ENCODE results near the gene KRT38.
"Not testable (repeated sequence)": the region's sequence is repeated elsewhere in the genome, so short reads cannot be mapped to it uniquely, and the experiment has no call there.

Gene KRT38

DNA sequence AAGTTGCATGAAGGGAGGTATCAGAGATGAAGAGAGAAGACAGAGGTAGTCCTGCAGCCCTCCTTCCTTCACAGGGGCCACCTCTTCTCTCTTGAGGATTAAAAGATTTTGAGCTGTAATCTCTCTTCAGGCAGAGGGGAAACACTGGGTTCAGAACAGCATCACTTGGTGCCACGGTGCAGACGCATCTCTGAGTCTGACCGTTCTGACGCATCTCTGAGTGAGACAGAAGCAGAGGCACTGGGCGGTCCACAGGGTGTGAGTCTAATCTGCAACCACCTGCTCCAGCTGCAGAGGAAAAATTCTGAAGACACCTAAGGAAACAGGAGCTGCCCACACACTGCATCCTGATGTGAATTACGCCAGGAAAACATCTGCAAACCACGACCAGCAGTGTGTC lies 11.1 kb downstream of the KRT38 start:
- peaks cover 14% of the 10 kb centered on the region for H3K9me3 ChIP-seq (ENCODE audit: severe bottlenecking)
- no peak overlapping the region for H3K27ac ChIP-seq
- no peak for DNase-seq
- H3K4me3 ChIP-seq (ENCODE audit: low read depth, low read length), result no peak overlapping the region
- H3K36me3 ChIP-seq, result no peaks in the 10 kb centered on the region
- TF ChIP-seq, protein P1, sequence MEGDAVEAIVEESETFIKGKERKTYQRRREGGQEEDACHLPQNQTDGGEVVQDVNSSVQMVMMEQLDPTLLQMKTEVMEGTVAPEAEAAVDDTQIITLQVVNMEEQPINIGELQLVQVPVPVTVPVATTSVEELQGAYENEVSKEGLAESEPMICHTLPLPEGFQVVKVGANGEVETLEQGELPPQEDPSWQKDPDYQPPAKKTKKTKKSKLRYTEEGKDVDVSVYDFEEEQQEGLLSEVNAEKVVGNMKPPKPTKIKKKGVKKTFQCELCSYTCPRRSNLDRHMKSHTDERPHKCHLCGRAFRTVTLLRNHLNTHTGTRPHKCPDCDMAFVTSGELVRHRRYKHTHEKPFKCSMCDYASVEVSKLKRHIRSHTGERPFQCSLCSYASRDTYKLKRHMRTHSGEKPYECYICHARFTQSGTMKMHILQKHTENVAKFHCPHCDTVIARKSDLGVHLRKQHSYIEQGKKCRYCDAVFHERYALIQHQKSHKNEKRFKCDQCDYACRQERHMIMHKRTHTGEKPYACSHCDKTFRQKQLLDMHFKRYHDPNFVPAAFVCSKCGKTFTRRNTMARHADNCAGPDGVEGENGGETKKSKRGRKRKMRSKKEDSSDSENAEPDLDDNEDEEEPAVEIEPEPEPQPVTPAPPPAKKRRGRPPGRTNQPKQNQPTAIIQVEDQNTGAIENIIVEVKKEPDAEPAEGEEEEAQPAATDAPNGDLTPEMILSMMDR (IDR thresholded peaks at IDR 0.05; ENCODE audit: low read depth, low read length), result no peak
- H3K27me3 ChIP-seq (ENCODE audit: insufficient read depth, low read depth, severe bottlenecking), result peaks cover 99% of the 10 kb centered on the region

DNA sequence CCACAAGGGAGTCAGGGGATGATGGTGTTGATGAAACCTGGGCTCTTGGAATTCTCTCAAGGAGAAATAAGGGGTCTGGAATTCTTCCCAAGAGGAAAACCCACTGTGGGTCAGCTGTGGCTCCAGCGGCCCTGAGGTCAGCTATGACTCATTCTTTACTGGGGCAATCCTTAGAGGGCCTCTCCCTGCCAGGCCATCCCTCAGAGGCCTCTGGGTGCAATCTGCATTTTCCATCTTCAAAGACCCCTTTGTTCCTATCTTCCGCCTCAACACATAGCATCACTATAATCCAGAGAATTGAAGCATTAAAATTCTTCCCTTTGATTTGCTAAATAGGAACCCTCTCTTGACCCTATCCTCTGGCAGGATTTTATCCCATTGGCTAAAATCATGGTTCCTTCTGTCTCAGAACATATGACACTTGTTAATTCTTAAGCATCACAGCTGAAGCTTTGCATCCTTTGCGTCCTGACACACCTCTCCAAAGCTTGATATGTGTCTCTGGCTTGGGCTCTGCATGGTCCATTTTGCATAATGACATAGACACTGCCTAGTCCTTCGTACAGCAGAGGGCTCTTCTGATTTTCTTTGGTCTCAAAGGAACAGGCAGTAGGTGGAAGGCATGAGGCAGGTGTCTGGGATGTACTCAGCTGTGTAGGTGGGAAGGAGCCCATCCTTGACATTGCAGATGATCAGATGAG lies 12.0 kb downstream of the KRT38 start:
- Histone ChIP-seq H3K9me3 (ENCODE audit: severe bottlenecking) (peaks cover 15% of the 10 kb centered on the region), H3K4me3 (ENCODE audit: low read depth, low read length) (no peak overlapping the region), H3K27ac (no peak overlapping the region), H3K27me3 (ENCODE audit: insufficient read depth, low read depth, severe bottlenecking) (peaks cover 99% of the 10 kb centered on the region), H3K36me3 (no peaks in the 10 kb centered on the region)
- TF ChIP-seq, protein P1 (IDR thresholded peaks at IDR 0.05; ENCODE audit: low read depth, low read length), result no peak
- DNase-seq, result no peak

DNA sequence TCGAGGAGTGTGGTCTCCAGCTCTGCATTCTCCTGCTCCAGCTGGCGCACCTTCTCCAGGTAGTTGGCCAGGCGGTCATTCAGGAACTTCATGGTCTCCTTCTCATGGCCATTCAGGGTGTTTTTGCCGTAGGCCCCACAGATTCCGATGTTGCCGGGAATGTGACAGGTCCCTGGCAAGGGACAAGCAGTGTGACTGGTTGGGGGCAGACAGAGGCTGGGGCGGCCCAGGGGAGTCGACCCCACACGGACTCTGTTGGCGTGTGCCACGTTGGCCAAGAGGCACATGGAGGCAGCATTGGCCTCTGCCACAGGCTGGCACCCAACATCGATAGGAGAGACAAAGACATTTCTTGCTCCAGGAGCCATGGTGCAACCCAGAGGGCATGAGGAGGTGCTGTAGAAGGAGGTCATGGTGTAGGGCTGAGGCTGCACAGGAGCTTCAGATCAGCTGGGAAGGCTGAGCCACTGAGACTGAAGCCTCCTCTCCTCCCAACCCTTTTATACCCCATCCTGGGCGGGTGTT lies 16.6 kb downstream of the KRT38 start, which contains the start of gene KRT37:
KRT37 (minus strand) TSS at position 475 of the 525 bp plus-strand sequence; CDS start at position 413, 62 bp downstream.
- DNase-seq, result no peak
- TF ChIP-seq, protein P1 (IDR thresholded peaks at IDR 0.05; ENCODE audit: low read depth, low read length), result no peak
- no peaks in the 10 kb centered on the region for H3K36me3 ChIP-seq
- H3K27me3 ChIP-seq (ENCODE audit: insufficient read depth, low read depth, severe bottlenecking), result peaks cover 100% of the 10 kb centered on the region
- H3K9me3 ChIP-seq (ENCODE audit: severe bottlenecking), result peaks cover 18% of the 10 kb centered on the region
- no peak within 1 kb of the TSS for H3K4me3 ChIP-seq (ENCODE audit: low read depth, low read length)
- no peak within 1 kb of the TSS for H3K27ac ChIP-seq

DNA sequence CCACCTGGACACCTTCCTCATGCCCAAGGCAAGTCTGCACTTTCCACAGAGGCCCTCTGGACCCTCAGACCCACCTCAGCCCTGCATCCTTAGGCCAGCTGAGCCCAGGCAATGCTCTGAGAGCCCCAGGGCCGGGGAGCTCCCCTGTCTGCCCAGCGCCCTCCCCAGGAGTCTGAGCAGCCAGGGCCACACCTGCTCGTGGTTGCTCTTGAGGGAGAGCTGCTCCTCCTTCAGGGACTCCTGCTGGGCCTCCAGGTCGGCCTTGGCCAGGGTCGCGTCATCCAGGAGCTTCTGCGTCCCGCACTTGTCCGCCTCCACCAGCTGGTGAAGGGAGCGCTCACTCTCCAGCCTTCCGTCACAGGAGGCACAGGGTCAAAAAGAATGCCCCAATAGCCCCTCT lies 18.2 kb downstream of the KRT38 start:
- not testable (repeated sequence) for H3K4me3 ChIP-seq (ENCODE audit: low read depth, low read length); DNase-seq; H3K36me3 ChIP-seq; H3K27ac ChIP-seq
- H3K9me3 ChIP-seq (ENCODE audit: severe bottlenecking), result peaks cover 18% of the 10 kb centered on the region
- H3K27me3 ChIP-seq (ENCODE audit: insufficient read depth, low read depth, severe bottlenecking), result peaks cover 100% of the 10 kb centered on the region

DNA sequence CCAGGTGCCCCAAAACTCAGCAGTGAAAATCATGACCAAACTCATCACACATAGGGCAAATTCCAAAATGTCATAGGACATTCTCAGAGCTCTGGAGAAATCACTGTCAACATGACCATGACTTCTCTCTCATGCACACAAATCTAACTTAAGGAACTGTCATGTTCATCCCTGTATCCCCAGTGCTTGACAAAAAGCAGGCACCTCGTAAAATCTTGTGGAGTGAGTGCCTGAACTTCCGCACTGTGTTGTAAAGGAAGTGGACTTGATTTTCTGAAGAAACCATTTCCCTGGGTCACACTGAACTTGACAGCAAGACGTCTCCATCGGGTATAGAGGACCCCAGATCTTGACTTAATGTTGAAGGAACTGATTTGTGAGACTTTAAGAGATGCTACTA lies 19.2 kb downstream of the KRT38 start:
- H3K36me3 ChIP-seq, result no peaks in the 10 kb centered on the region
- TF ChIP-seq, protein P1 (IDR thresholded peaks at IDR 0.05; ENCODE audit: low read depth, low read length), result no peak
- no peak for DNase-seq
- peaks cover 100% of the 10 kb centered on the region for H3K27me3 ChIP-seq (ENCODE audit: insufficient read depth, low read depth, severe bottlenecking)
- H3K27ac ChIP-seq, result no peak overlapping the region
- H3K4me3 ChIP-seq (ENCODE audit: low read depth, low read length), result no peak overlapping the region
- H3K9me3 ChIP-seq (ENCODE audit: severe bottlenecking), result peaks cover 18% of the 10 kb centered on the region

DNA sequence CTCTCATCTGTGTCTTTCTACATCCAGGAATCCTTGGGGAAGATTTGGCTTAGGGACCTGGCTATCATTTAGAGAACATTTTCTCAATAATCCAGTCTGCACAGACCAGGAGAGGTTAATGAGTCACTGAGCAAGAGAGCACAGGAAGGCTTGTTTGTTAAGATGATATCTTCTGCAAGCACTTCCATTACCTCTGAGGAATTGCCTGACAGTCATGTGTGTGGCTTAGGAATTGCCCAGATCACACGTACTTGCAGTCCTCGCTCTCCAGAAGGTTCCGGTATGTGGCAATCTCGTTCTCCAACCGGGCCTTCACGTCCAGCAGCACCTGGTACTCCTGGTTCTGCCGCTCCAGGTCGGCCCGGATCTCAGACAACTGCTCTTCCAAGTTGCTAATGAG lies 19.7 kb downstream of the KRT38 start:
- H3K4me3 ChIP-seq (ENCODE audit: low read depth, low read length), result no peak overlapping the region
- TF ChIP-seq, protein P1 (IDR thresholded peaks at IDR 0.05; ENCODE audit: low read depth, low read length), result no peak
- no peak for DNase-seq
- peaks cover 18% of the 10 kb centered on the region for H3K9me3 ChIP-seq (ENCODE audit: severe bottlenecking)
- peaks cover 100% of the 10 kb centered on the region for H3K27me3 ChIP-seq (ENCODE audit: insufficient read depth, low read depth, severe bottlenecking)
- no peaks in the 10 kb centered on the region for H3K36me3 ChIP-seq
- no peak overlapping the region for H3K27ac ChIP-seq

Data from WERI-Rb-1 (cell line).